Measurements from ENCODE around the gene TOM1L1.

TOM1L1 gene

DNA sequence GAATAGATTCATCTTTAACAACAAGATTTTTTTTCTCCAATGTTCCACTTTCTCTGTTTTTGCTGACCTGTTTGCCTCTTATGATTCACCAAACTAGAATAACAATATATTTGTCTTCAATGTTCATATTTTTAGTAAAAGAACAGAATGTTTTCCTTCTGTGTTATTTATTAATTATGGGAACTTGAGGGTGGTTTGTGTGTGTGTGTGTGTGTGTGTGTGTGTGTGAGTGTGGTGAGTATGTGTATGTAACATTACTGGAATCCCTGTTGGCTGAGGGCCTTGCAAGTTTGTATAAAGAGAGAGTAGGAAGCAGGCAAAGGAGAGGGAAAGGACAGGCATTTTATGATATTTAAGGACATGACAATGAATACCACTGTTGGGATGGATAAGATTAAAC, 81.7 kb downstream of the TOM1L1 start:
- DNase-seq (ENCODE audit: low spot score) = no peak

DNA sequence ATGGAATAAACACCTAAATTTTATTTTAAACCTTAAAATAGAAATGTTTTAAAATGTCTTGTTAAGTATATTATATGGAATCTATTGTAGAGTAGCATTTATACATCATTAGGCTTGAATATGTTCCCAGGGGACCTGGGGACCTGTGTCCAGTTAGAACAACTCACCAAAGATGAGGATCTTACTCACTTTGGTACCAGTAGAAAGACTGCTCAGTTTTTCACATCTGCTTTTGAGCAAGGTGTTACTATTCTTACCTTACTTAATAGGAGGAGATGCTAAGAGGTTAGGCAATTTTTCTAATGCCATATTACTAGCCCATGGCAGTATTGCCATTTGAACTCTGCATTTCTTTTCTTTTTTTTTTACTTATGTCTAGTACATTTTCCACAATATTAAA, 82.6 kb downstream of the TOM1L1 start:
- DNase-seq (ENCODE audit: low spot score) = no peak
- TF ChIP-seq, protein P1, sequence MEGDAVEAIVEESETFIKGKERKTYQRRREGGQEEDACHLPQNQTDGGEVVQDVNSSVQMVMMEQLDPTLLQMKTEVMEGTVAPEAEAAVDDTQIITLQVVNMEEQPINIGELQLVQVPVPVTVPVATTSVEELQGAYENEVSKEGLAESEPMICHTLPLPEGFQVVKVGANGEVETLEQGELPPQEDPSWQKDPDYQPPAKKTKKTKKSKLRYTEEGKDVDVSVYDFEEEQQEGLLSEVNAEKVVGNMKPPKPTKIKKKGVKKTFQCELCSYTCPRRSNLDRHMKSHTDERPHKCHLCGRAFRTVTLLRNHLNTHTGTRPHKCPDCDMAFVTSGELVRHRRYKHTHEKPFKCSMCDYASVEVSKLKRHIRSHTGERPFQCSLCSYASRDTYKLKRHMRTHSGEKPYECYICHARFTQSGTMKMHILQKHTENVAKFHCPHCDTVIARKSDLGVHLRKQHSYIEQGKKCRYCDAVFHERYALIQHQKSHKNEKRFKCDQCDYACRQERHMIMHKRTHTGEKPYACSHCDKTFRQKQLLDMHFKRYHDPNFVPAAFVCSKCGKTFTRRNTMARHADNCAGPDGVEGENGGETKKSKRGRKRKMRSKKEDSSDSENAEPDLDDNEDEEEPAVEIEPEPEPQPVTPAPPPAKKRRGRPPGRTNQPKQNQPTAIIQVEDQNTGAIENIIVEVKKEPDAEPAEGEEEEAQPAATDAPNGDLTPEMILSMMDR (IDR thresholded peaks at IDR 0.05; ENCODE audit: extremely low read depth, missing control alignments) = no peak

More for the DNA sequence above, 81.7 kb downstream of the TOM1L1 start:
- TF ChIP-seq, protein P1 (IDR thresholded peaks at IDR 0.05; ENCODE audit: extremely low read depth, missing control alignments) = no peak

DNA sequence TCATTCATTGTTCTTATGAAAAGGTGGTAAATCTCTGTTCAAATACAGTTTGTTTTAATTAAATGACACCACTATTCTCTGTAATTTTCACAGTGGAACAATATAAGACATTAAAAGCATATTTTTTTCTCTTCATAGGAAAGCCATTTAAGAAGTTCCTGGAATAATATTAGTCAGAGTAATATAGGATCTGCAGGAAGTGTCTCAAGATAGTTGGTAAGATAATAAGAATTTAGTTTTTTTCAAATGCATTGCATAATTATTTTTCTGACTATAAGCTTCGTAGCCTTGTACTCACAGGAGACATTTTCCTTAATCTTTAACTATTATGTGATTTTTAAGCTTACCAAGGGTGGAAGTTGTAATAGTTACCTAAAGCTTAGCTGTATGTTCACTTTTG, 84.8 kb downstream of the TOM1L1 start:
- TF ChIP-seq, protein P1 (IDR thresholded peaks at IDR 0.05; ENCODE audit: extremely low read depth, missing control alignments) = no peak
- DNase-seq (ENCODE audit: low spot score) = no peak

- DNase-seq (ENCODE audit: low spot score) = no peak
- TF ChIP-seq, protein P1 (IDR thresholded peaks at IDR 0.05; ENCODE audit: extremely low read depth, missing control alignments) = no peak
These were observed 89.5 kb downstream of the TOM1L1 start for GRCh38 chr17:54990118-54990517.

DNA sequence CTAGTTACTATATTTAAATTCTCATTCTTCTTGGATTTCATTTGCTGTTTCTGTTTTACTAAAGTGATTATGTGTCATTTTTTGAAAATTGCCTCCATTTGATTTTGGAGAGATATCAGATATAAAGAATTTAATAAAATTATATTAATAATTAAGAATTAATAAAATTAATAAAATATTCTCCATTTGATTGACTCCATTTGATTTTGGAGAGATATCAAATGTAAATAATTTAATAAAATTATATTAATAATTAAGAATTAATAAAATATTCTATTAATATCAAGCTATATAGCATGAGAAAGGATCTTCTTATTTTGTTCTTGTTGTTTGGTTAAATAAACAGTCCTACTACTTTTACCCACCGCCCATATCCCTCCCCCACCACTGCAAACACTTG, 90.9 kb downstream of the TOM1L1 start:
- no peak for DNase-seq (ENCODE audit: low spot score)
- TF ChIP-seq, protein P1 (IDR thresholded peaks at IDR 0.05; ENCODE audit: extremely low read depth, missing control alignments) = no peak

DNA sequence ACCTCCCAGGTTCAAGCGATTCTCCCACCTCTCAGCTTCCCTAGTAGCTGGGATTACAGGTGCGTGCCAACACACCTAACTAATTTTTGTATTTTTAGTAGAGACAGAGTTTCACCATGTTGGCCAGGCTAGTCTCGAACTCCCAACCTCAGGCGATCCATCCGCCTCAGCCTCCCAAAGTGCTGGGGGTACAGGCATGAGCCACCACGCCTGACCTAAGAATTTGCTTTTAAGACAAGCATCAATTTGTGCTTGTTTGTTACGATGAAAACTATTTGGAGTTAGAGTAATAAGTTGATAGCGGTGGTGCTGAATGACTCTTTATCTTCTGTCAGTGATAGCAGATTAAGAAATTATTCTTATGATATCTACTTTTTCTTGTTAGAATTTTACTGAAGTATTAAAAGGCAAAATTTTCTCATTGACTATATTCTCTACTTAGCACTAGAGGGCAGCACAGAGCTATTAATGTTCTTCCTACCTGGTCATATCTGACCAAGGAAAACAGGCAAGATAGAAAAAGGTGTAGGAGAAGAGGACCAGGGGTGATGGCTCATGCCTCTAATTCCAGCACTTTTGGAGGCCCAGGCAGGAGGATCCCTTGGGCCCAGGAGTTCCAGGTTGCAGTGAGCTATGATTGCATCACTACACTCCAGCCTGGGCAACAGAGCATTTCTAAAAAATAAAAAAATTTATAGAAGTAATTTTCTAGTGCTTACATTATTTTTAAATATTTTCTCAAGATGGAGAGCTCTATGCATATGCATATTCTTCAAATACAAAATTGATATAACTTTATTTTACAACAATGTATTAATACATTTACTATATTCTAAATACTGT, 92.4 kb downstream of the TOM1L1 start:
- DNase-seq (ENCODE audit: low spot score) = peak; percentile 44
- TF ChIP-seq, protein P1 (IDR thresholded peaks at IDR 0.05; ENCODE audit: extremely low read depth, missing control alignments) = peak; percentile 19

DNA sequence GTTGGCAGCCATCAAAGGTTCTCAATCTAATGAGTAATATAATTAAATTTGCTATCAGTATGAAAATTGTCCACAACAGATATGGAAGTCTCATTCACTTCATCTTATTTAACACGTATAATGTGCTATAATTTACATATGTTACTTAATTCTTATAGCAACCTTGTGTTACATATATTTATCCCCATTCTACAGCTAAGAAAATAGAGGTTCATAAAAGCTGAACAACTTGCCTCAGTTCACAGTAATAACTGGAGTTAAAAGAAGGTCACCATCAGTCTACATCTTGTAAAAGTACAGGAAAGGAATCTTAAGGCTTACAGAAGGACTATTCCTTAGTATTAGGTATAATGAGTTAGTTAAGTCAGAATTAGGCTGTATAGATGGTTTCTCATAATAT, 95.8 kb downstream of the TOM1L1 start:
- DNase-seq (ENCODE audit: low spot score) = no peak
- TF ChIP-seq, protein P1 (IDR thresholded peaks at IDR 0.05; ENCODE audit: extremely low read depth, missing control alignments) = no peak
